Tibial nerve (tissue), 4 donors: Measurements from ENCODE around the gene GPATCH3.

Experiments used
- EP300 ChIP-seq, 2 donors: sonication (generic); formaldehyde crosslinking; IDR thresholded peaks; one replicate each; pipeline ENCODE4 v1.6.1; 2017; ENCODE audit warnings: antibody characterized with exemption in 2 of 2, mild to moderate bottlenecking in 1 of 2
- POLR2A ChIP-seq, 2 donors: fragments of 450-650 bp; IDR thresholded peaks; one replicate each; pipeline ENCODE4 v1.6.1; 2017; ENCODE audit warnings: antibody characterized with exemption in 2 of 2, mild to moderate bottlenecking in 2 of 2, moderate library complexity in 2 of 2
- TF ChIP-seq, protein P1 (sequence below), 5 experiments: fragments of 200-600 bp in 3 of 5; fragments of 450-650 bp in 2 of 5; sonication (generic) in 3 of 5; IDR thresholded peaks; one replicate each; pipeline ENCODE4 v1.5.1; 2016 to 2019; ENCODE audit warnings: antibody characterized with exemption in 5 of 5, mild to moderate bottlenecking in 3 of 5, moderate library complexity in 2 of 5

DNA sequence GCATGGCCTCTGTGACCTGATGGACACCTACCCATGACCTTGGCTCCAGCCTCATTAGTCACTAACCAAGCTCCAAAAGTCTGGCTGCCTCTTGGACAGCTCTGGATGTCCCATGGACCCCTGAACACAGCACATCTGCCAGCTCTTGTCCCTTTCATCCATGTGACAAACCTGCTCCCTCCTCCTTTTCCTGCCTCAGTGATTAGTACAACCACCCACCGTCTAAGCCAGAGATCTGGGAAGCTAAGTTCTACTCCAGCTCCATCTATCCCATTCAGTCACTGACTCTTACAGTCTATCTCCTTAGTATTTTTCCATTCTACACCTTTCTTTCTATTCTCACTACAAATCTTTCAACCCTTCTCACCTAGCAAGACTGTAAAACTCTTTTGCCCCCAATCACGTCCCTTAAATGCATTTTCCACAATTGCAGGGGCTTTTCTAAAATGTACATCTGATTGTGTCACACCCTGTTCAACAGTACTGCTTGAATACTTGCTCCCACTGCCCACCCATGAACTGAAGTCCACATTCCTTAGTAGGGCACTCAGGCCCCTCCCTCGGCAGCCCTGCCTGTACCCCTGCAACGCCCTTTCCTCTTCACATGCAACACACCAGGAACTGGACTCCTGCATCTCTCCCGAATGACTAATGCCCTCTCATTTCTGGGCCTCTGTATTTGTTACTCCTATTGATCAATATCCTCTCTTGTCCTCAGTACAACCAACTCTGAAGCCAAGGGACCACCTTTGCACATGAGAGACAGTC, 17.4 kb downstream of the GPATCH3 start:
- TF ChIP-seq EP300 (IDR thresholded peaks at IDR 0.05), result no peak
- TF ChIP-seq, protein P1, sequence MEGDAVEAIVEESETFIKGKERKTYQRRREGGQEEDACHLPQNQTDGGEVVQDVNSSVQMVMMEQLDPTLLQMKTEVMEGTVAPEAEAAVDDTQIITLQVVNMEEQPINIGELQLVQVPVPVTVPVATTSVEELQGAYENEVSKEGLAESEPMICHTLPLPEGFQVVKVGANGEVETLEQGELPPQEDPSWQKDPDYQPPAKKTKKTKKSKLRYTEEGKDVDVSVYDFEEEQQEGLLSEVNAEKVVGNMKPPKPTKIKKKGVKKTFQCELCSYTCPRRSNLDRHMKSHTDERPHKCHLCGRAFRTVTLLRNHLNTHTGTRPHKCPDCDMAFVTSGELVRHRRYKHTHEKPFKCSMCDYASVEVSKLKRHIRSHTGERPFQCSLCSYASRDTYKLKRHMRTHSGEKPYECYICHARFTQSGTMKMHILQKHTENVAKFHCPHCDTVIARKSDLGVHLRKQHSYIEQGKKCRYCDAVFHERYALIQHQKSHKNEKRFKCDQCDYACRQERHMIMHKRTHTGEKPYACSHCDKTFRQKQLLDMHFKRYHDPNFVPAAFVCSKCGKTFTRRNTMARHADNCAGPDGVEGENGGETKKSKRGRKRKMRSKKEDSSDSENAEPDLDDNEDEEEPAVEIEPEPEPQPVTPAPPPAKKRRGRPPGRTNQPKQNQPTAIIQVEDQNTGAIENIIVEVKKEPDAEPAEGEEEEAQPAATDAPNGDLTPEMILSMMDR (IDR thresholded peaks at IDR 0.05), result no peak
- TF ChIP-seq POLR2A (IDR thresholded peaks at IDR 0.05), result no peak
